CD14-positive monocyte (primary cell): ENCODE data around the gene TSPEAR. TPM values are rescaled to one million over a fixed set of nuclear protein-coding genes. Genes with fewer than 3 reads are reported as not detected.
"Not testable (repeated sequence)": the region's sequence is repeated elsewhere in the genome, so short reads cannot be mapped to it uniquely, and the experiment has no call there.

Source experiments
- DNase-seq, 3 donors: peaks; one replicate each; pipeline ENCODE4 v3.0.0-alpha.2; 2011 to 2022
- H2AFZ ChIP-seq: 2 replicates; pipeline ENCODE4 v1.6.0; 2012; ENCODE audit warnings: mild to moderate bottlenecking, low read depth, low read length, inconsistent platforms; ENCODE audit not compliant: insufficient read depth, poor library complexity, severe bottlenecking
- H3K27ac ChIP-seq, 2 donors: 1 replicate in 1 of 2; 2 replicates in 1 of 2; pipeline ENCODE4 v1.5.1; 2012 to 2013; ENCODE audit warnings: low read length in 2 of 2, control low read depth in 1 of 2, inconsistent platforms in 1 of 2, low read depth in 1 of 2, mild to moderate bottlenecking in 1 of 2
- H3K27me3 ChIP-seq, 2 donors: one replicate each; pipeline versions ENCODE4 v1.6.0 to v1.6.1; 2011 to 2013; ENCODE audit warnings: low read length in 2 of 2; ENCODE audit not compliant: control insufficient read depth in 2 of 2, insufficient read depth in 2 of 2
- H3K36me3 ChIP-seq, 2 donors: replicated peaks in 1 of 2; 1 replicate in 1 of 2; 2 replicates in 1 of 2; pipeline versions ENCODE4 v1.5.1 to v1.6.1; 2012 to 2013; ENCODE audit warnings: low read length in 2 of 2, control low read depth in 1 of 2, inconsistent platforms in 1 of 2, mild to moderate bottlenecking in 1 of 2; ENCODE audit not compliant: insufficient read depth in 2 of 2, control insufficient read depth in 1 of 2
- H3K4me1 ChIP-seq, 2 donors: 1 replicate in 1 of 2; 2 replicates in 1 of 2; pipeline versions ENCODE4 v1.5.1 to v1.6.1; 2012 to 2013; ENCODE audit warnings: low read length in 2 of 2, control low read depth in 1 of 2, inconsistent platforms in 1 of 2, mild to moderate bottlenecking in 1 of 2, moderate library complexity in 1 of 2; ENCODE audit not compliant: insufficient read depth in 2 of 2, control insufficient read depth in 1 of 2
- H3K4me2 ChIP-seq: replicated peaks from 2 replicates; pipeline ENCODE3; 2012; ENCODE audit warnings: low read length, moderate library complexity, mild to moderate bottlenecking; ENCODE audit not compliant: poor library complexity, severe bottlenecking; ENCODE audit errors: extremely low read depth
- H3K4me3 ChIP-seq, 3 experiments: fragments of 200-600 bp in 1 of 3; sonication (generic) in 1 of 3; replicated peaks in 1 of 3; 1 replicate in 2 of 3; 2 replicates in 1 of 3; pipeline ENCODE4 v1.5.1; 2011 to 2013; ENCODE audit warnings: low read length in 3 of 3, mild to moderate bottlenecking in 3 of 3, control low read depth in 2 of 3, low read depth in 2 of 3, inconsistent platforms in 1 of 3, moderate library complexity in 1 of 3
- H3K79me2 ChIP-seq: 2 replicates; pipeline ENCODE4 v1.6.0; 2012; ENCODE audit warnings: mild to moderate bottlenecking, control low read depth, inconsistent platforms, low read length, moderate library complexity; ENCODE audit not compliant: insufficient read depth
- H3K9ac ChIP-seq: 2 replicates; pipeline ENCODE4 v1.6.0; 2017; ENCODE audit warnings: low read length, mild to moderate bottlenecking; ENCODE audit not compliant: insufficient read depth, poor library complexity, severe bottlenecking
- H3K9me3 ChIP-seq, 2 donors: replicated peaks in 1 of 2; 1 replicate in 1 of 2; 2 replicates in 1 of 2; pipeline versions ENCODE4 v1.5.1 to v1.6.1; 2012 to 2013; ENCODE audit warnings: low read length in 2 of 2, control low read depth in 1 of 2; ENCODE audit not compliant: control insufficient read depth in 1 of 2, insufficient read depth in 1 of 2
- H4K20me1 ChIP-seq: 2 replicates; pipeline ENCODE4 v1.6.0; 2012; ENCODE audit warnings: mild to moderate bottlenecking, low read length, control low read depth, moderate library complexity; ENCODE audit not compliant: insufficient read depth
- H3K27ac Mint-ChIP-seq, 7 donors: one replicate each; pipeline ENCODE4 v1.8.0; 2020; ENCODE audit warnings: mild to moderate bottlenecking in 7 of 7, mixed read lengths in 7 of 7, moderate library complexity in 6 of 7, inconsistent platforms in 2 of 7
- H3K27me3 Mint-ChIP-seq, 3 donors: one replicate each; pipeline ENCODE4 v1.8.0; 2021 to 2022; ENCODE audit warnings: low read depth in 3 of 3, mild to moderate bottlenecking in 3 of 3, mixed read lengths in 3 of 3, moderate library complexity in 3 of 3, inconsistent platforms in 1 of 3
- H3K36me3 Mint-ChIP-seq, 2 donors: one replicate each; pipeline ENCODE4 v1.8.0; 2020; ENCODE audit warnings: mixed read lengths in 2 of 2, inconsistent platforms in 1 of 2, mild to moderate bottlenecking in 1 of 2
- H3K4me1 Mint-ChIP-seq: one replicate; pipeline ENCODE4 v1.8.0; 2020; ENCODE audit warnings: mild to moderate bottlenecking, mixed read lengths
- H3K4me3 Mint-ChIP-seq, 2 donors: one replicate each; pipeline ENCODE4 v1.8.0; 2020; ENCODE audit warnings: mild to moderate bottlenecking in 2 of 2, mixed read lengths in 2 of 2, moderate library complexity in 1 of 2
- H3K9me3 Mint-ChIP-seq, 7 donors: one replicate each; pipeline ENCODE4 v1.8.0; 2020 to 2022; ENCODE audit warnings: mixed read lengths in 7 of 7, mild to moderate bottlenecking in 6 of 7, moderate library complexity in 6 of 7, inconsistent platforms in 2 of 7
- WGBS: methylation state at CpG from one replicate; pipeline ENCODE4 v1.1.5; 2013; ENCODE audit warnings: missing lambda C conversion rate; ENCODE audit not compliant: insufficient coverage; 5-methylcytosine and 5-hydroxymethylcytosine counted together
- intact Hi-C, 2 donors: fragments of 100-400 bp; cut with micrococcal nuclease; formaldehyde crosslinking; loops; one replicate each; pipeline versions ENCODE4 v1.15.0 to v1.15.1; 2023
- polyA plus RNA-seq, 3 donors: library from polyadenylated mRNA; depleted of rRNA in 1 of 3; unstranded in 2 of 3; stranded (reverse) in 1 of 3; fragments of 300-500 nt in 2 of 3; fragments of >200 nt in 1 of 3; fragmentation: Illumina TruSeq in 2 of 3; gene quantifications; 1 replicate in 2 of 3; 2 replicates in 1 of 3; pipeline ENCODE4 v1.2.3, GENCODE V29; 2012 to 2021
- TF ChIP-seq, protein P1 (sequence below): fragments of 200-600 bp; IDR thresholded peaks from one replicate; pipeline ENCODE4 v1.8.0; 2022; ENCODE audit warnings: antibody characterized with exemption, mild to moderate bottlenecking

Gene TSPEAR
- polyA plus RNA-seq, 3 donors: not detected

DNA sequence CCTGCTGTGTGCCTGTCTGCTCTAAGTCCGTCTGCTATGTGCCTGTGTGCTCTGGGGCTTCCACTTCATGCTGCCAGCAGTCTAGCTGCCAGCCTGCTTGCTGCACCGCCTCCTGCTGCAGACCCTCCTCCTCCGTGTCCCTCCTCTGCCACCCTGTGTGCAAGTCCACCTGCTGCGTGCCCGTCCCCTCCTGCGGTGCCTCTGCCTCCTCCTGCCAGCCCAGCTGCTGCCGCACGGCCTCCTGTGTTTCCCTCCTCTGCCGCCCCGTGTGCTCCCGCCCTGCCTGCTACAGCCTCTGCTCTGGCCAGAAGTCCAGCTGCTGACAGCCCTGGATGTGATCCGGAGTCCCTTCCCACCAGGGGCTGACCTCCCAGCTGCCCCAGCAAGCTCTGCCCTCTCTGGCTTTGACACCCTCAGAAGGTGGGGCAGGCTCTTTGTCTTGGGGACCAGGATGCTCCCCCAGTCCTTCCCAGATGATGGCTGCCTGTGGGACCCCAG lies 73.5 kb downstream of the TSPEAR start:
- H3K27me3 Mint-ChIP-seq: peaks cover 4 to 11% (median 11%) of the 10 kb centered on the region in 3 donors

DNA sequence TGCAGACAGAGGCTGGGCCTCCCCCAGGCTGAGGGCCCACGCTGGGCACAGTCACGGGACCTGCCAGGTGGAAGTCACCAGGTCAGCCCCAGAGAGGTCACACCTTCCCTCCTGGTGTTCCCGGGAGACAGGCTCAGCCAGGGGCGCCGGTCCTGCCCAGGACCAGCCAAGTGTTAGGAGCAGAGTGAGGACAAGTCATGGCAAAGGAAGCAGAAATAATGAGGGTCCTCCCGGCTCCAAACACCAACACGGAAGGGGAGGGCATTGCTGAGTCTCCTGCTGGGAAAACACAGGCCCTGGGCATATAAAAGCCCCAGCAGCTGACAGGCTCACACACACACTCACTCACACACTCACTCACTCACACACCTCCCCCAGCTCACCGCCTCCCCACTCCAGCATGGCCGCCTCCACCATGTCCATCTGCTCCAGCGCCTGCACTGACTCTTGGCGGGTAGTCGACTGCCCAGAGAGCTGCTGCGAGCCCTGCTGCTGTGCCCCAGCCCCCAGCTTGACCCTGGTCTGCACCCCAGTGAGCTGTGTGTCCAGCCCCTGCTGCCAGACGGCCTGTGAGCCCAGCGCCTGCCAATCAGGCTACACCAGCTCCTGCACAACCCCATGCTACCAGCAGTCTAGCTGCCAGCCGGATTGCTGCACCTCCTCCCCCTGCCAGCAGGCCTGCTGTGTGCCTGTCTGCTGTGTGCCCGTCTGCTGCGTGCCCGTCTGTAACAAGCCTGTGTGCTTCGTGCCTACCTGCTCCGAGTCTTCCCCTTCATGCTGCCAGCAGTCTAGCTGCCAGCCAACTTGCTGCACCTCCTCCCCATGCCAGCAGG lies 74.1 kb downstream of the TSPEAR start, which contains the start of gene KRTAP10-10:
Gene KRTAP10-10 (plus strand): TSS at position 339 of the 833 bp plus-strand sequence. CDS start 62 bp downstream, at position 401.
- DNase-seq: no peak
- Histone ChIP-seq H3K79me2 (no peaks in the 10 kb centered on the region), H3K36me3 (no peaks in the 10 kb centered on the region), H3K4me1 (no peaks in the 10 kb centered on the region), H3K4me3 (no peak within 1 kb of the TSS), H4K20me1 (no peaks in the 10 kb centered on the region), H3K27me3 (no peaks in the 10 kb centered on the region), H3K4me2 (no peak within 1 kb of the TSS), H2AFZ (no peak within 1 kb of the TSS), H3K9me3 (peaks cover 11 to 29% of the 10 kb centered on the region in 2 donors), H3K9ac (no peak within 1 kb of the TSS), H3K27ac (no peak within 1 kb of the TSS)
- peaks cover 4 to 14% (median 11%) of the 10 kb centered on the region in 3 donors for H3K27me3 Mint-ChIP-seq
- no peaks in the 10 kb centered on the region for H3K4me1 Mint-ChIP-seq
- H3K4me3 Mint-ChIP-seq: no peak within 1 kb of the TSS
- H3K36me3 Mint-ChIP-seq: no peaks in the 10 kb centered on the region
- WGBS: 78% methylated on average over 16 of the region's 21 CpGs
- H3K27ac Mint-ChIP-seq: no peak within 1 kb of the TSS
- peaks cover 7 to 28% (median 24%) of the 10 kb centered on the region in 7 donors for H3K9me3 Mint-ChIP-seq
- intact Hi-C loops: no loop called here
- TF ChIP-seq, protein P1, sequence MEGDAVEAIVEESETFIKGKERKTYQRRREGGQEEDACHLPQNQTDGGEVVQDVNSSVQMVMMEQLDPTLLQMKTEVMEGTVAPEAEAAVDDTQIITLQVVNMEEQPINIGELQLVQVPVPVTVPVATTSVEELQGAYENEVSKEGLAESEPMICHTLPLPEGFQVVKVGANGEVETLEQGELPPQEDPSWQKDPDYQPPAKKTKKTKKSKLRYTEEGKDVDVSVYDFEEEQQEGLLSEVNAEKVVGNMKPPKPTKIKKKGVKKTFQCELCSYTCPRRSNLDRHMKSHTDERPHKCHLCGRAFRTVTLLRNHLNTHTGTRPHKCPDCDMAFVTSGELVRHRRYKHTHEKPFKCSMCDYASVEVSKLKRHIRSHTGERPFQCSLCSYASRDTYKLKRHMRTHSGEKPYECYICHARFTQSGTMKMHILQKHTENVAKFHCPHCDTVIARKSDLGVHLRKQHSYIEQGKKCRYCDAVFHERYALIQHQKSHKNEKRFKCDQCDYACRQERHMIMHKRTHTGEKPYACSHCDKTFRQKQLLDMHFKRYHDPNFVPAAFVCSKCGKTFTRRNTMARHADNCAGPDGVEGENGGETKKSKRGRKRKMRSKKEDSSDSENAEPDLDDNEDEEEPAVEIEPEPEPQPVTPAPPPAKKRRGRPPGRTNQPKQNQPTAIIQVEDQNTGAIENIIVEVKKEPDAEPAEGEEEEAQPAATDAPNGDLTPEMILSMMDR: no peak

More for the DNA sequence above, 73.5 kb downstream of the TSPEAR start:
- H3K4me3 Mint-ChIP-seq, H3K27ac ChIP-seq, H3K36me3 ChIP-seq, H3K4me2 ChIP-seq, H3K4me1 ChIP-seq, H3K27ac Mint-ChIP-seq, H4K20me1 ChIP-seq, H3K4me3 ChIP-seq, DNase-seq, H3K27me3 ChIP-seq, H3K36me3 Mint-ChIP-seq, H3K79me2 ChIP-seq, H2AFZ ChIP-seq, intact Hi-C loops, H3K4me1 Mint-ChIP-seq, H3K9ac ChIP-seq: not testable (repeated sequence)
- peaks cover 7 to 27% (median 20%) of the 10 kb centered on the region in 7 donors for H3K9me3 Mint-ChIP-seq
- H3K9me3 ChIP-seq: peaks cover 8 to 25% of the 10 kb centered on the region in 2 donors
- WGBS: 87% methylated on average over 3 of the region's 12 CpGs
